ENCODE measurements around the gene DOCK9.

DNA sequence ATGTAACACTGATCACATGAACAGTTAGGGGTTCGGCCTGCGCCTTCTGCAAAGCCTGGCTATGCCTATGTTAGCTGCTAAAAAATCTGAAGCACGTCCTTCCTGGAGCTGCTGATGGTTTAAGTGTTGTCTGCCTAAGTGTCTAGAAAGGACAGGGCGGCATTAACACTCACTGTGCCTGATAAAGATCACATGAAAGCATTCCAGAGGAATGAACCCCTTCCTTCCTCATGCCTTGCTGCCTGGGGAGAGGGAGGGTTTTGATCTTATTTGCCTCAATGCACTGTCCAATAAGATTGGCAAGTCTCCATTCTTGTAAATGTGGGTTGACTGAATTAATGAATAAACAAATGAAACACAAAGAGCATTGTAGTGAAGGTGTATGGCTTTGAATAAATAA, 5.2 kb downstream of the DOCK9 start:
- TF ChIP-seq, protein P1, sequence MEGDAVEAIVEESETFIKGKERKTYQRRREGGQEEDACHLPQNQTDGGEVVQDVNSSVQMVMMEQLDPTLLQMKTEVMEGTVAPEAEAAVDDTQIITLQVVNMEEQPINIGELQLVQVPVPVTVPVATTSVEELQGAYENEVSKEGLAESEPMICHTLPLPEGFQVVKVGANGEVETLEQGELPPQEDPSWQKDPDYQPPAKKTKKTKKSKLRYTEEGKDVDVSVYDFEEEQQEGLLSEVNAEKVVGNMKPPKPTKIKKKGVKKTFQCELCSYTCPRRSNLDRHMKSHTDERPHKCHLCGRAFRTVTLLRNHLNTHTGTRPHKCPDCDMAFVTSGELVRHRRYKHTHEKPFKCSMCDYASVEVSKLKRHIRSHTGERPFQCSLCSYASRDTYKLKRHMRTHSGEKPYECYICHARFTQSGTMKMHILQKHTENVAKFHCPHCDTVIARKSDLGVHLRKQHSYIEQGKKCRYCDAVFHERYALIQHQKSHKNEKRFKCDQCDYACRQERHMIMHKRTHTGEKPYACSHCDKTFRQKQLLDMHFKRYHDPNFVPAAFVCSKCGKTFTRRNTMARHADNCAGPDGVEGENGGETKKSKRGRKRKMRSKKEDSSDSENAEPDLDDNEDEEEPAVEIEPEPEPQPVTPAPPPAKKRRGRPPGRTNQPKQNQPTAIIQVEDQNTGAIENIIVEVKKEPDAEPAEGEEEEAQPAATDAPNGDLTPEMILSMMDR (conservative IDR thresholded peaks at IDR 0.05; ENCODE audit: low read depth, low read length) = no peak
- TF ChIP-seq EZH2 (IDR thresholded peaks at IDR 0.05; ENCODE audit: low read length, unreplicated experiment) (no peak), EZH2phosphoT487 (IDR thresholded peaks at IDR 0.05; ENCODE audit: borderline replicate concordance, low read length) (no peak)
